Measurements from ENCODE around the gene TRIM2.
"Not testable (repeated sequence)": the region's sequence is repeated elsewhere in the genome, so short reads cannot be mapped to it uniquely, and the experiment has no call there.

Gene TRIM2

DNA sequence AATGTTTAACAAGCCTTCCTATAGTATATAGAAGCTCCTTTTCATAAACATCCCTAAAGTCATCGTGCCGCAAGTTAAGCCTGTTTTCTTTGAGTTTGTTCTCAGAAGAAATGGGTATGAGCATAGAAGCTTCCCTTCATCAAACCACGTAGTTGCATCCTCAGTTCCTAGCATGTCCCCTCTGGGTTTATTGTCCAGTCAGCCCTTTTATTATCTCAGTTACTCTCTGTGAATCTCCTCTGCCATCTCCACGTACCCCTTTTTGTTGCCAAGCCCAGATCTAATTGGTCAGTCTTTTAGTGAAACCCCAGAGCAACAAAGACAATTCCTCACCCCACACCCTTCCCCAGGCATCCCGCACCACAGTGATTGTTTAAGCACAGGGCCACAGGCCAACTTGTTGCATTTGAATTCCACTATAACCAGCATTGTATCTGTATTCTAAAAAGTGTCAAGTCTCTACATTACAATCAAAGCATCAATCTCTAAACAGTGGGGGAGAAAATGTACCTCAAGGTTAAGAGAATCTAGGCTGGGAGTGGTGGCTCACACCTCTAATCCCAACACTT lies 12.4 kb upstream of the TRIM2 start:
- no peak for DNase-seq

DNA sequence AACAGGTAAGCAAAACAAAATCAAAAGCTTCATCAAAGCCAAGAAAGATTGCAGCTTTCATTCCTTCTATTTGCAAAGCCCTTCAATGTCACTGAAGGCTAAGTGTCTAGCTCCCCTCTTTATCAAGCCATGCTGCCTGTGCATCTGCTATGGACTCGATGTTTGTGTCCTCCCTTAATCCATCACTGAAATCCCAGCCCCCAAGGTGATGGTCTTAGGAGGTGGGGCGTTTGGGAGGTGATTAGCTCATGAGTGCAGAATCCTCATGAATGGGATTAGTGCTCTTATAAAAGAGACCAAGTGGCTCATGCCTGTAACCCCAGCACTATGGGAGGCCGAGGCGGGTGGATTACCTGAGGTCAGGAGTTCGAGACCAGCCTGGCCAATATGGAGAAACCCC lies 6.9 kb upstream of the TRIM2 start:
- no peak for DNase-seq

DNA sequence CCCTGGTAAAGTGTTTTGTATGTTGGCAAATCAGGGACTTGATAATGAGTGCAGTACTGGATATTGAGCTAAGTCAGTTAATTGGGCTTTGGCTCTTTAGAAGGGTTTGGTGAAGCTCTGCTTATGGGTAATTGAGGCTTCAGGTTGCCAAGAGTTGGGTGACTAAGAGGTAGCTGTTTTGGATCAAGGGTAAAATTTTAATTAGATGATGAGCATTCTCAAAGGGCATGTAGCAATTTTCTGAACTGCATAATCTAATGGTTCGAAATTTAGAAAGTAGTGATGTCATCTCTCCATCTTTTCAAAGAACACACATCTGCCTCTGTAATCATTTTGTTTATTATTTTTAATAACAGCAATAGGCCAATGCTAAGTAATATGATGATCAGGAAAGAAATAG lies 5.5 kb upstream of the TRIM2 start:
- DNase-seq = no peak

GRCh38 chr4:153203746-153204145 lies 497 bp upstream of the TRIM2 start:
- DNase-seq = not testable (repeated sequence)

- peak; percentile 41 for DNase-seq
Observed at GRCh38 chr4:153204728-153205648, 745 bp downstream of the TRIM2 start.

DNA sequence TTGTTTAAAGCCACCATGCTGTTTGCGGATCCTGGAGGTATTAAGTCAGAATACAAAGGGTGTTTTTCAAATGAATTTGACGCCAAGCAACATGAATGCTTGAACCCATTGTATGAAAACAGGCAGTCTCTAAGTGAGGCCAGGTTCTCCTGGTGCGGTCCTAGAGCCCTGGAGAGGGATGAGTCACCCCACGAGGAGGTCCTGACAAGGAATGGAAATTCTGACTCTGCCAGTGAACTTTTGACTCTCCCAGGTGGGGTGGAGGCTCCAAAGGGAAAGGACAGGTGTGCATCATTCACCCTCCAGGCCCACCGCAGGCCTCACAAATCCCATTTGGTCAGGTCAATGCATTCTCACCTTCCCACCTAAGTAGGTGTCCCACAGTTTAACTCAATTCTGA lies 1.5 kb downstream of the TRIM2 start:
- peak; percentile 60 for DNase-seq

DNA sequence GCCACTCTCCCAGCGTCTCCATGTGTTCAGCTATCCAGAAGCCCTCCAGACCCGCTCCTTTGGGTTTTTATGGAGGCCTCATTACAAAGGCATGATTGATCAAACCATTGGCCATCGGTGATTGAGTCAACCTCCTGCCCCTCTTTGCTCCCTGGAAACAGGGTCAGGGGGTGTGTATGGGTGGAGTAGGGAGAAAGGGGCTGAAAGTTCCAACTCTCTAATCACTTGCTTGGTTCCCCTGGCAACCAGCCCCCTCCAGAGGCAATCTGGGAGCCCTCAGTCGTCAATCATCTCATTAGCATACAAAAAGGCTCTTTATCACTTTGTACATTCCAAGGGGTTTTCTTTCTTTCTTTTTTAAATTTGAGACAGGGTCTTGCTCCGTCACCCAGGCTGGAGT lies 2.3 kb downstream of the TRIM2 start:
- DNase-seq = no peak

DNA sequence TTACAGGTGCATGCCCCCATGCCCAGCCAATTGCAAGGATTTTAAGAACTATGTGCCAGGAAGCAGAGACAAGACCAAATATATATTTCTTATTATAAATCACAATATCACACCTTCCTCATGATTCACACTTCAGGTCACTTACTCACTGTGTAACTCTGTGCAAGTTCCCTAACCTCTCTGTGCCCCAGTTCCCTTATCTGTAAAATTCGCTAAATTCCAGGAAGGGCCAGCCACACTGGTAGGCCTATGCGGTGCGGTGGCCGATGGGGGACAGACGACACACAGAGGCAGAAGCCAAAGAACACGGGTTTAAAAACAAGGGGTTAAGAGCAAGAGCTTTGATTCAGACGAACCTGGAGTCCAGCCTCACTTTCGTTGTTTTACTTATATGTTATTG lies 2.8 kb downstream of the TRIM2 start:
- DNase-seq = peak; percentile 20

GRCh38 chr4:153207567-153207966 lies 3.3 kb downstream of the TRIM2 start:
- no peak for DNase-seq

DNA sequence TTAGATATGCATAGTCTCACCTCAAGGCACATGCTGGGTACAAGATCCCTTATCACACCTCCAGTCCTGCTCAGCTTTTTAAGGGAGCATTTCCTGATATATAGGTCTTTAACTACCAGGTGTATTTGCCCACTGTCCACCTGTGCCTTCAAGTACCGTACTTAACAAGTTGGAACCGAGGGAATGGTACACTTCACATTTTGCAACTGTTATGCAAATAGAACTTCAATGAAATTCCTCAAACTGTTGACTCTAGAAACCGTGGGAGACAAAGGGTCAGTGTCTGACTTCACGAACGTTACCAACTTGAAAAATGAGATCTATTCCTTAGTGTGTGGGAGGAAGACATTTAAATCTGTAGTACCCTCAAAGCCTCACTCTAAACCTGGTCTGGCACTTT lies 5.2 kb downstream of the TRIM2 start:
- no peak for DNase-seq

GRCh38 chr4:153210727-153211126 lies 6.5 kb downstream of the TRIM2 start:
- no peak for DNase-seq

DNA sequence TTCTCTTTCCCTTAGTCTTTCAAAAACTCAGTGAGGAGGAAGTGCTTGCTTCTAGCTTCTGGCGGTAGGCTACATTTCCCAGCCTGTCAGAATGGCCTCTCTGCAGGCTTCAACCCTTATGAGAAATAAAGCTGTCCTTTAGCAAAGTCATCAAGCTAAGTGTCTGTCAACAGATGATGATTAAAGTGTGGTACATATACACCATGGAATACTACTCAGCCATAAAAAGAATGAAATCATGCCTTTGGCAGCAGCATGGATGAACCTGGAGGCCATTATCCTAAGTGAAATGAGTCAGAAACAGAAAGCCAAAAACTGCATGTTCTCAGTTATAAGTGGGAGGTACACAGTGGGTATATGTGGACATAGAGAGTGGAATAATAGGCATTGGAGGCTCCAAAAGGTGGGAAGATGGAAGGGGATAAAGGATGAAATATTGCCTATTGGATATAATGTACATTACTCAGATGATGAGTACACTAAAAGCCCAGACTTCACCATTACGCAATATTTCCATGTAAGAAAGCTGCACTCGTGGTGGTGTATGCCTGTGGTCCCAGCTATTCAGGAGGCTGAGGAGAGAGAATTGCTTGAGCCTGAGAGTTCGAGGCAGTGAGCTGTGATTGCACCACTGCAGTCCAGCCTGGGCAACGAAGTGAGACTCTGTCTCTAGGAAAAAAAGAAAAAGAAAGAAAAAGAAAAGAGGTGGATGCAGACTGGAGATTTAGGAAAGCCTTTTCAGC lies 7.9 kb downstream of the TRIM2 start:
- no peak for DNase-seq

- DNase-seq = no peak
Observed at GRCh38 chr4:153212736-153213135, 8.5 kb downstream of the TRIM2 start.

DNA sequence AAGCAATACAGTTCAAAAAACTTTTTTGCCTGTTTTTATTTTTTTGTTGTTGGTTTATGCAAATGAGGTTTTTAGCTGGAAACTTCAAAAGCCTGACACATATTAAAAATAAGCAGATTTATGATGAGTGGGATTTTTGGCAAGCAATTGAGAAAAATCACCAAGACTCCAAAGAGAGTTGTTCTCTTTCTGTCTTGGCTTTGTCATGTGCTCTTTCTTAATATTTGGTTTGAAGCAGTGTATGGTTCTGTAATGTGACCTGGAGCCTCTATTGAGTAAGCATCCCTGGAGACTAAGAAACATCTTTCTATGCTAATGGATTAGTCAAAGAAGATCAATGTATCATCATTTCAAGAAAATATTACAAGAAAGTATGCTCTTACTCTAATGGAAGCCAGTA lies 11.7 kb downstream of the TRIM2 start:
- DNase-seq = no peak

GRCh38 chr4:153216546-153216945 lies 12.3 kb downstream of the TRIM2 start:
- no peak for DNase-seq

DNA sequence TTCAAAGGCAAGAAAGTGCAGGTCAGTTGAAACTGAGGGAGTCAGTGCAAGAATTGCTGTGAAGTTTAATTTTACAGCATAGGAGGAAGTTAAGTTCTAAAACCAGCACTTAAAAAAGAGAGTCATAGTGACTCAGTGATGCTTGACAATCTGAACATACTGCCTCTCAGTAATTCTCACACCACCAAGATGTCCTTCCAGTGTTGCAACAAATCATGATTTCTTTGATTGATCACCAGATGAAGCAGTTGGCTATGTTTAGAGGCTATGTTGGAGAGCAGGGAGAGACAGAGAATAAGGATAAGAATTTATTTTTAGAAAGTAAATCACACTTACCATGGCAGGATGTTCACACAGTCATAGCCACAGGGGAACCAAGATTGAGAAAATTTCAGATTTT lies 13.2 kb downstream of the TRIM2 start:
- DNase-seq = no peak

- no peak for DNase-seq
Observed at GRCh38 chr4:153218961-153219360, 14.7 kb downstream of the TRIM2 start.

DNA sequence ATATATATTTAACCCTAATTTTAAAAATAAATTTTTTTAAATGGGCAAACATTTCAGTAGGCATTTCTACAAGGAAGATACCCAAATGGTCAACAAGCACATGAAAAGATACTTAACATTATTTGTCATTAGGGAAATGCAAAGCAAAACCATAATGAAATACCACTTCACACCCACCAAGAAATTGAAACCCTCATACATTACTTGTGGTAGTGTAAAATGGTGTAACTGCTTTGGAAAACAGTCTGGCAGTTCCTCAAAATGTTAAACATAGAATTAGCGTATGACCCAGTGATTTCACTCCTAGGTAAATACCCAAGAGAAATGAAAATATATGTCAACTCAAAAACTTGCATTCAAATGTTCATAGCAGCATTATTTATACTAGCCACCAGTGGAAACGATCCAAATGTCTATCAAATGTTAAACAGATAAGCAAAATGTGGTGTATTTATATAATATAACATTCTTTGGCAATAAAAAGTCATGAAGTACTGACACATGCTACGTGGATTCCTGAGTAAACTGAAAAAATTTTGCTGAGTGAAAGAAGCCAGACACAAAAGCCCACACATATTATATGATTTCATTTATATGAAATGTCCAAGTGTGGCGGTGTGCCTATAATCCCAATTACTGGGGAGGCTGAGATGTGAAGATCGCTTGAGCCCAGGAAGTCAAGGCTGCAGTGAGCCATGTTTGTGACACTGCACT lies 16.6 kb downstream of the TRIM2 start:
- no peak for DNase-seq

GRCh38 chr4:153221783-153222706 lies 17.8 kb downstream of the TRIM2 start:
- peak; percentile 56 for DNase-seq

DNA sequence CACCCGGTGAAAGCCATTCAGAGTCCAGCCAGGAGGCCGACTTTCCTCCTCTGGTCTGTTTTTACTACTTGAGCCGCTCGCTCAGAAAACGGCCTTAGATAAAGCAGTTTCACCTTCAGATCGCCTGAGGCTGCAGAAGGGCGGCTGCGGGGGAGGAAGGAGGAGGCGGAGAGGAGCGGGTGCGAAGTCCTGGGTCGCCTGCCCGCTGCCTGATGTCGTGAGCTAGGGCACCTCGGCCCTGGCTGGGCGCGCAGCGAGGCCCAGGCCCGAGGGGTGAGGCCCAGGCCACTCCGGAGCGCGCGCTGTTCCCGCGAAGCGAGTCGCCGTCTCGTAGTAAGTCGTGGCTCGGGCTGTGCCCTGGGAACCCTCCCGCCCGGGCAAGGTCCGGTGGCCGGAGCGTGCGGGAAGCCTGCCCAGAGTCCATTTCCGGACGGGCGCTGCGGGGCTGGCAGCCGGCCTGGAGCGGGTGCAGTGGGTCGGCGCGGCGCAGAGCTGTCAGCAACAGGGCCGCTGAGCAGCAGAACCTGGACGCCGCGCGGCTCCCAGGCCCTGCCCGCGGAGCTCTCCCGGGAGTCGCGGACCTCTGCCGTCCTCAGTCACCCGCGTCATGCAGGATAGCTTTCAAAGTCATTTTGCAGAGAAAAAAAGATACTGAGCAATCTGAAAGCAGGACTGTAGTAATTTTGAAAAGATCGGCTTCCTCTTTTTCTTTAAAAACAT lies 18.6 kb downstream of the TRIM2 start:
- DNase-seq = peak; percentile 30

DNA sequence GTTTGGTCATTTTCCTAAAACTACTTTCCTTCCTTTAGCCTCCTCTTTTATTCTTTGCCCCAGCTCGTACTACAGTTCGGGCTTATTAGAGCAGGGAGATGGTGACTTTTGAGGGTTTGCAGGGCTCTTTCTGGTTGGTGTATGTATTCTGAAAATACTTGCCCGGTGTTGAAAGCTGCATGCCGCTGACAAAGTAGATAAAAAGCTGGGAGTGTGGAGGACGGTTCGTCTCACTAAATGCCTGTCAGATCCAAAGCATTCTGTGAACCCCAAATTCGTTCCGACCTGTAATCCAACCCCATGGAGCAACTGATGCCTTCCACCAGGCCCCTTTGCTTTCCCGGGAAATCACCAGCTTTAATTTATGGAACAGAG lies 19.2 kb downstream of the TRIM2 start:
- DNase-seq = no peak
